HepG2 (cell line): ENCODE data around the gene ARHGEF3. TPM values are rescaled to one million over a fixed set of nuclear protein-coding genes. Genes with fewer than 3 reads are reported as not detected.

ENCODE experiments used
- ARID5B ChIP-seq: IDR thresholded peaks from 2 replicates; pipeline ENCODE4 v1.4.0; 2020; ENCODE audit warnings: mild to moderate bottlenecking, missing genetic modification reagents
- ATF6 ChIP-seq: sonication (generic); formaldehyde crosslinking; conservative IDR thresholded peaks from 2 replicates; pipeline ENCODE4 v1.4.0; 2020; ENCODE audit warnings: missing genetic modification reagents
- DZIP1 ChIP-seq: sonication (generic); formaldehyde crosslinking; IDR thresholded peaks from 2 replicates; pipeline ENCODE4 v1.5.0; 2020; ENCODE audit warnings: mild to moderate bottlenecking, missing genetic modification reagents
- EP300 ChIP-seq, 3 experiments: sonication (generic) in 1 of 3; formaldehyde crosslinking in 1 of 3; IDR thresholded peaks; 2 replicates each; pipeline versions ENCODE4 v1.5.1 to v1.6.1; 2011 to 2020; ENCODE audit warnings: low read depth in 2 of 3, low read length in 2 of 3, borderline replicate concordance in 1 of 3, improper control_type of control experiment in 1 of 3, mild to moderate bottlenecking in 1 of 3, missing genetic modification reagents in 1 of 3, moderate library complexity in 1 of 3
- GLI4 ChIP-seq: sonication (generic); formaldehyde crosslinking; IDR thresholded peaks from 2 replicates; pipeline ENCODE4 v1.5.1; 2020; ENCODE audit warnings: missing genetic modification reagents, mild to moderate bottlenecking, moderate library complexity, borderline replicate concordance
- MEIS2 ChIP-seq: sonication (generic); formaldehyde crosslinking; IDR thresholded peaks from 2 replicates; pipeline ENCODE4 v1.9.0; 2021; ENCODE audit warnings: mild to moderate bottlenecking, missing genetic modification reagents
- MZF1 ChIP-seq: sonication (generic); formaldehyde crosslinking; IDR thresholded peaks from 2 replicates; pipeline ENCODE4 v1.8.1; 2023; ENCODE audit warnings: mild to moderate bottlenecking, missing genetic modification reagents, borderline replicate concordance
- SNAI1 ChIP-seq: sonication (generic); formaldehyde crosslinking; IDR thresholded peaks from 2 replicates; pipeline ENCODE4 v1.5.0; 2020; ENCODE audit warnings: mild to moderate bottlenecking, missing genetic modification reagents, borderline replicate concordance
- TOPORS ChIP-seq: sonication (generic); formaldehyde crosslinking; IDR thresholded peaks from 2 replicates; pipeline ENCODE4 v1.8.0; 2023; ENCODE audit warnings: mild to moderate bottlenecking, missing genetic modification reagents
- ZBTB38 ChIP-seq: sonication (generic); formaldehyde crosslinking; IDR thresholded peaks from 2 replicates; pipeline ENCODE4 v1.5.1; 2020; ENCODE audit warnings: mild to moderate bottlenecking, missing genetic modification reagents
- ZBTB4 ChIP-seq: sonication (generic); formaldehyde crosslinking; IDR thresholded peaks from 2 replicates; pipeline ENCODE4 v1.4.0; 2020; ENCODE audit warnings: missing genetic modification reagents, mild to moderate bottlenecking, borderline replicate concordance
- ZMYM3 ChIP-seq: sonication (generic); formaldehyde crosslinking; IDR thresholded peaks from 2 replicates; pipeline ENCODE4 v1.5.1; 2020; ENCODE audit warnings: mild to moderate bottlenecking, missing genetic modification reagents
- ZNF552 ChIP-seq: sonication (generic); formaldehyde crosslinking; IDR thresholded peaks from 2 replicates; pipeline ENCODE4 v1.9.0; 2022; ENCODE audit warnings: missing genetic modification reagents, mild to moderate bottlenecking, borderline replicate concordance
- ZNF7 ChIP-seq: IDR thresholded peaks from 2 replicates; pipeline ENCODE4 v1.6.1; 2016; ENCODE audit warnings: missing biosample characterization, missing genetic modification reagents
- ZNF766 ChIP-seq: sonication (generic); formaldehyde crosslinking; IDR thresholded peaks from 2 replicates; pipeline ENCODE4 v1.5.0; 2020; ENCODE audit warnings: missing genetic modification reagents, borderline replicate concordance
- ZNF781 ChIP-seq: sonication (generic); formaldehyde crosslinking; IDR thresholded peaks from 2 replicates; pipeline ENCODE4 v1.5.1; 2020; ENCODE audit warnings: borderline replicate concordance, mild to moderate bottlenecking, missing genetic modification reagents; ENCODE audit errors: not compliant biosample characterization
- polyA plus RNA-seq, 8 experiments: library from polyadenylated mRNA; depleted of rRNA in 3 of 8; stranded (reverse) in 7 of 8; unstranded in 1 of 8; fragments of >200 nt; fragmentation: Illumina TruSeq in 4 of 8; extraction: Trizol in 4 of 8; gene quantifications; 2 replicates each; pipeline versions ENCODE4 v1.2.1 to v1.2.3, GENCODE V29; 2011 to 2016; ENCODE audit warnings: low read depth in 4 of 8, missing spikeins in 1 of 8, mixed read lengths in 1 of 8; ENCODE audit not compliant: insufficient read depth in 1 of 8
- total RNA-seq, 5 experiments: library from RNA; depleted of rRNA; stranded (reverse); fragments of >200 nt; fragmentation: Illumina TruSeq; extraction: Trizol; gene quantifications; 2 replicates each; pipeline ENCODE4 v1.2.3, GENCODE V29; 2016; ENCODE audit warnings: low read depth in 1 of 5

The ARHGEF3 gene
- total and polyA plus RNA-seq, 2 of the 13 experiments (the other 11 are each of a cell fraction or from before 2014, with no cell fraction given), result 14.8 to 23.1 TPM

GRCh38 chr3:56784448-56785001 is 17.2 kb downstream of the ARHGEF3 start (continued):
- TF ChIP-seq ZNF552 (CRISPR knock-in tag), result no peak
- no peak for TF ChIP-seq ZNF766 (CRISPR knock-in tag)
- no peak for TF ChIP-seq ZMYM3 (CRISPR knock-in tag)
- no peak for TF ChIP-seq ZNF7
- no peak for TF ChIP-seq DZIP1 (CRISPR knock-in tag)
- no peak for TF ChIP-seq GLI4
- TF ChIP-seq ZBTB4 (CRISPR knock-in tag), result no peak
- TF ChIP-seq ZNF781 (CRISPR knock-in tag), result no peak
- no peak for TF ChIP-seq MEIS2 (CRISPR knock-in tag)
- no peak for TF ChIP-seq MZF1 (CRISPR knock-in tag)
- TF ChIP-seq EP300 (IDR thresholded peaks at IDR 0.05; ENCODE audit: low read depth in 2 of 2, low read length in 2 of 2), result peak in 1 of 2 experiments; percentile 55; a peak in 1 of 4 replicates
- no peak for TF ChIP-seq EP300 (CRISPR knock-in tag; IDR thresholded peaks at IDR 0.05; ENCODE audit: borderline replicate concordance)
- no peak for TF ChIP-seq TOPORS (CRISPR knock-in tag)
- TF ChIP-seq ZBTB38 (CRISPR knock-in tag), result no peak
- TF ChIP-seq ARID5B (CRISPR knock-in tag), result 0 out of 2 replicates have a peak, but pooled peaks have one; percentile 11
- TF ChIP-seq SNAI1 (CRISPR knock-in tag), result no peak
- TF ChIP-seq ATF6 (CRISPR knock-in tag), result no peak
